NCI-H146 (cell line): ENCODE data around the gene FNDC8.
"Not testable (repeated sequence)": the region's sequence is repeated elsewhere in the genome, so short reads cannot be mapped to it uniquely, and the experiment has no call there.

Experiments used
- DNase-seq: peaks from one replicate; lab custom pipeline; 2025; lab: John Stamatoyannopoulos, UW

The FNDC8 gene

GRCh38 chr17:35144840-35145239 lies 23.4 kb downstream of the FNDC8 start:
- DNase-seq: no peak

GRCh38 chr17:35146214-35146833 lies 24.9 kb downstream of the FNDC8 start:
- DNase-seq: no peak

GRCh38 chr17:35147375-35147905 lies 26.0 kb downstream of the FNDC8 start, which contains the start of gene UNC45B:
UNC45B (plus strand) TSS chr17:35147817; CDS start chr17:35148264, 447 bp downstream.
- DNase-seq: no peak

GRCh38 chr17:35148144-35148543 lies 26.7 kb downstream of the FNDC8 start:
- no peak for DNase-seq

- no peak for DNase-seq
Observed at GRCh38 chr17:35149941-35150340, 28.5 kb downstream of the FNDC8 start.

GRCh38 chr17:35151080-35151479 lies 29.7 kb downstream of the FNDC8 start:
- DNase-seq: not testable (repeated sequence)

- DNase-seq: no peak
Observed at GRCh38 chr17:35152421-35153140, 31.2 kb downstream of the FNDC8 start.

- DNase-seq: no peak
Observed at GRCh38 chr17:35154196-35155165, 33.1 kb downstream of the FNDC8 start.

GRCh38 chr17:35155246-35155645 lies 33.8 kb downstream of the FNDC8 start:
- DNase-seq: no peak

GRCh38 chr17:35159940-35160339 lies 38.5 kb downstream of the FNDC8 start:
- no peak for DNase-seq

- no peak for DNase-seq
Observed at GRCh38 chr17:35160354-35161201, 39.2 kb downstream of the FNDC8 start.

- DNase-seq: no peak
Observed at GRCh38 chr17:35161281-35161761, 39.9 kb downstream of the FNDC8 start.

GRCh38 chr17:35162755-35163154 lies 41.3 kb downstream of the FNDC8 start:
- no peak for DNase-seq

- no peak for DNase-seq
Observed at GRCh38 chr17:35163886-35164285, 42.5 kb downstream of the FNDC8 start.

GRCh38 chr17:35164716-35165115 lies 43.3 kb downstream of the FNDC8 start:
- DNase-seq: no peak

GRCh38 chr17:35166526-35166925 lies 45.1 kb downstream of the FNDC8 start:
- DNase-seq: no peak

GRCh38 chr17:35167046-35167445 lies 45.6 kb downstream of the FNDC8 start:
- DNase-seq: peak; percentile 28

- DNase-seq: no peak
Observed at GRCh38 chr17:35167666-35168065, 46.3 kb downstream of the FNDC8 start.

GRCh38 chr17:35169835-35170363 lies 48.5 kb downstream of the FNDC8 start:
- DNase-seq: no peak

- DNase-seq: no peak
Observed at GRCh38 chr17:35170968-35171771, 49.8 kb downstream of the FNDC8 start.
